Measurements from ENCODE around the gene HGD. TPM values are rescaled to one million over a fixed set of nuclear protein-coding genes. Genes with fewer than 3 reads are reported as not detected.
"Not testable (repeated sequence)": the region's sequence is repeated elsewhere in the genome, so short reads cannot be mapped to it uniquely, and the experiment has no call there.

Gene HGD
- total RNA-seq, 1 donor: under 0.01 TPM

DNA sequence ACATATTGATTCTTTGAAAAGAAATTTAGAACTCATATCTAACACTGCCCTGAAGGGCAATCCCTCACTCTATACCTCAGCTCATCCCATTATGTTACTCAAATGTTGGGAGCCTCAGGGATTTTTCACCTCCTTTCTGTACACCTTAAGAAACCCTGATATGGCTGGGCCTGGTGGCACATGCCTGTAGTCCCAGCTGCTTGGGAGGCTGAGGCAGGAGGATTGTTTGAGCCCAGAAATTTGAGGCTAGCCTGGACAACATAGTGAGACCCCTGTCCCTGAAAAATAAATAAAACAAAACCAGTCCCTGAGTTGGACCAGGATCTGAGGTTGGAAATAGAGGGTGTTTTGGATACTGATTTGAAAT lies 58.3 kb downstream of the HGD start:
- Histone ChIP-seq H3K27me3 (ENCODE audit: insufficient read depth, low read length) (no peaks in the 10 kb centered on the region), H3K4me2 (ENCODE audit: insufficient read depth, low read length) (no peak overlapping the region), H3K79me2 (ENCODE audit: insufficient read depth, low read length) (no peaks in the 10 kb centered on the region), H2AFZ (ENCODE audit: low read length) (no peak overlapping the region), H4K20me1 (ENCODE audit: insufficient read depth, low read length) (no peaks in the 10 kb centered on the region), H3K9me3 (ENCODE audit: low read depth, low read length) (peaks cover 1% of the 10 kb centered on the region), H3K4me3 (ENCODE audit: insufficient read depth, low read length) (no peak overlapping the region), H3K27ac (ENCODE audit: low read depth, low read length) (no peak overlapping the region), H3K36me3 (ENCODE audit: insufficient read depth, low read length) (no peaks in the 10 kb centered on the region), H3K4me1 (ENCODE audit: insufficient read depth, low read length) (no peaks in the 10 kb centered on the region)
- no peak for DNase-seq (ENCODE audit: insufficient read length, low spot score, missing footprints)
- TF ChIP-seq, protein P1, sequence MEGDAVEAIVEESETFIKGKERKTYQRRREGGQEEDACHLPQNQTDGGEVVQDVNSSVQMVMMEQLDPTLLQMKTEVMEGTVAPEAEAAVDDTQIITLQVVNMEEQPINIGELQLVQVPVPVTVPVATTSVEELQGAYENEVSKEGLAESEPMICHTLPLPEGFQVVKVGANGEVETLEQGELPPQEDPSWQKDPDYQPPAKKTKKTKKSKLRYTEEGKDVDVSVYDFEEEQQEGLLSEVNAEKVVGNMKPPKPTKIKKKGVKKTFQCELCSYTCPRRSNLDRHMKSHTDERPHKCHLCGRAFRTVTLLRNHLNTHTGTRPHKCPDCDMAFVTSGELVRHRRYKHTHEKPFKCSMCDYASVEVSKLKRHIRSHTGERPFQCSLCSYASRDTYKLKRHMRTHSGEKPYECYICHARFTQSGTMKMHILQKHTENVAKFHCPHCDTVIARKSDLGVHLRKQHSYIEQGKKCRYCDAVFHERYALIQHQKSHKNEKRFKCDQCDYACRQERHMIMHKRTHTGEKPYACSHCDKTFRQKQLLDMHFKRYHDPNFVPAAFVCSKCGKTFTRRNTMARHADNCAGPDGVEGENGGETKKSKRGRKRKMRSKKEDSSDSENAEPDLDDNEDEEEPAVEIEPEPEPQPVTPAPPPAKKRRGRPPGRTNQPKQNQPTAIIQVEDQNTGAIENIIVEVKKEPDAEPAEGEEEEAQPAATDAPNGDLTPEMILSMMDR (IDR thresholded peaks at IDR 0.05; ENCODE audit: extremely low read depth, low read depth, low read length): no peak

DNA sequence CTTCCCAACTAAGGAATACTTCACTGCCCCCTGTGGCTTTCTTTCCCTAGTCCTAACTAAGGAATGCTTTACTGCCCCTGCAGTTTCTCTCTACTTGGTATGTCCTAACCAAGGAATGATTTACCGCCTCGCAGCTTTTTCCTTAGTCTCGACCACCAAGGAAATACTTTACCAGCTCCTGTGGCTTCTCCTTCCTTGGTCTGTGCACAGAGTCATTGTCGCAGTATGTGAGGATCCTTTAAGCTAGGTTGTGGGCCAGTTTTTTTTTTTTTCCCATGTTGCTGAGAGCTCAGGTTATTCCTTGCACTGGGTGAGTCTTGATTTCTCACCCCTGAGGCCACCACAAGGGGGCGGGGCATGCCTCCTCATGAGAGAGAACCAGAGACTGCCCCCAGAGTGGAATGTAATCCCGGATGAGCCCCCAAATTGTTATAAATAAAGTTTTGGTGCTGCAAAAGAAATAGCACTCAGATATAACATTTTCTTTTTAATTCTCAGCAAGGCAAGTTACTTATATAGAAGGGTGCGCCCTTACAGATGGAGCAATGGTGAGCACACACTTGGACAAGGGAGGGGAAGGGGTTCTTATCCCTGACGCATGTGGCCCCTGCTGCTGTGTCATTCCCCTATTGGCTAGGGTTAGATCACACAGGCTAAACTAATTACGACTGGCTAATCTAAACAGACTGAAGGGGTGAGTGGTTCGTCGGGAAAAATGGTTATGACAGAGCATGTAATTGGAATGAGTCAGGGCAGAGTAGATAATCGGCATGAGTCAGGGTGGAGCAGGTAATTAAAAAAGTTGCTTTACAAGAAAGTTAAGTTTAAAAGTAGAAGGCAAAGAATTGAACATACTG lies 58.9 kb downstream of the HGD start:
- H3K4me2 ChIP-seq (ENCODE audit: insufficient read depth, low read length): no peak overlapping the region
- H4K20me1 ChIP-seq (ENCODE audit: insufficient read depth, low read length): no peaks in the 10 kb centered on the region
- H3K36me3 ChIP-seq (ENCODE audit: insufficient read depth, low read length): no peaks in the 10 kb centered on the region
- H3K4me3 ChIP-seq (ENCODE audit: insufficient read depth, low read length): no peak overlapping the region
- H3K4me1 ChIP-seq (ENCODE audit: insufficient read depth, low read length): no peaks in the 10 kb centered on the region
- H3K27ac ChIP-seq (ENCODE audit: low read depth, low read length): no peak overlapping the region
- no peaks in the 10 kb centered on the region for H3K79me2 ChIP-seq (ENCODE audit: insufficient read depth, low read length)
- DNase-seq (ENCODE audit: insufficient read length, low spot score, missing footprints): no peak
- TF ChIP-seq, protein P1 (IDR thresholded peaks at IDR 0.05; ENCODE audit: extremely low read depth, low read depth, low read length): peak; percentile 21
- no peaks in the 10 kb centered on the region for H3K27me3 ChIP-seq (ENCODE audit: insufficient read depth, low read length)
- H2AFZ ChIP-seq (ENCODE audit: low read length): no peak overlapping the region
- peaks cover 1% of the 10 kb centered on the region for H3K9me3 ChIP-seq (ENCODE audit: low read depth, low read length)

DNA sequence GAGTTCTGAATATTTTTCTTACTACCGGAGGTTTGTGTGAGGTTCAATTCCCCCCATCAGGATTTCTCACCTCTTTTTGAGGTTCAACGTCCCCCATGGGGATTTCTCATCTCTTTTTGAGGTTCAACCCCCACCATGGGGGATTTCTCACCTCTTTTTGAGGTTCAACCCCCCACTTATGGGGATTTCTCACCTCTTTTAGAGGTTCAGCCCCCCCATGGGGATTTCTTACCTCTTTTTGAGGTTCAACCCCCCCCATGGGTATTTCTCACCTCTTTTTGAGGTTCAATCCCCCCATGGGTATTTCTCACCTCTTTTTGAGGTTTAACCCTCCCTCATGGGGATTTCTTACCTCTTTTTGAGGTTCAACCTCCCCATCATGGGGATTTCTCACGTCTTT lies 59.6 kb downstream of the HGD start:
- Histone ChIP-seq H3K79me2 (ENCODE audit: insufficient read depth, low read length) (no peaks in the 10 kb centered on the region), H3K4me3 (ENCODE audit: insufficient read depth, low read length) (no peak overlapping the region), H3K27me3 (ENCODE audit: insufficient read depth, low read length) (no peaks in the 10 kb centered on the region), H2AFZ (ENCODE audit: low read length) (no peak overlapping the region), H3K36me3 (ENCODE audit: insufficient read depth, low read length) (no peaks in the 10 kb centered on the region), H3K27ac (ENCODE audit: low read depth, low read length) (no peak overlapping the region), H3K9me3 (ENCODE audit: low read depth, low read length) (peaks cover 1% of the 10 kb centered on the region), H3K4me1 (ENCODE audit: insufficient read depth, low read length) (no peaks in the 10 kb centered on the region), H4K20me1 (ENCODE audit: insufficient read depth, low read length) (no peaks in the 10 kb centered on the region), H3K4me2 (ENCODE audit: insufficient read depth, low read length) (no peak overlapping the region)
- DNase-seq (ENCODE audit: insufficient read length, low spot score, missing footprints): no peak
- TF ChIP-seq, protein P1 (IDR thresholded peaks at IDR 0.05; ENCODE audit: extremely low read depth, low read depth, low read length): no peak

DNA sequence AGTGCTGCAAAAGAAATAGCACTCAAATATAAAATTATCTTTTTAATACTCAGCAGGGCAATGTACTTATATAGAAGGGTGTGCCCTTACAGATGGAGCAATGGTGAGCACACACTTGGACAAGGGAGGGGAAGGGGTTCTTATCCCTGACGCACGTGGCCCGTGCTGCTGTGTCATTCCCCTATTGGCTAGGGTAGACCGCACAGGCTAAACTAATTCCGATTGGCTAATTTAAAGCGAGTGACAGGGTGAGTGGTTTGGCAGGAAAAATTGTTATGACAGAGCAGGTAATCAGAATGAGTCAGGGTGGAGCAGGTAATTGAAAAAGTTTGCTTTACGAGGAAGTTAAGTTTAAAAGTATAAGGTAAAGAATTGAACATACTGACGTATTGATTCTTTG lies 65.3 kb downstream of the HGD start:
- not testable (repeated sequence) for H2AFZ ChIP-seq (ENCODE audit: low read length)

More for the DNA sequence above, 65.3 kb downstream of the HGD start:
- not testable (repeated sequence) for H3K4me1 ChIP-seq (ENCODE audit: insufficient read depth, low read length); H3K4me3 ChIP-seq (ENCODE audit: insufficient read depth, low read length); H4K20me1 ChIP-seq (ENCODE audit: insufficient read depth, low read length); H3K27me3 ChIP-seq (ENCODE audit: insufficient read depth, low read length); H3K79me2 ChIP-seq (ENCODE audit: insufficient read depth, low read length); H3K4me2 ChIP-seq (ENCODE audit: insufficient read depth, low read length); DNase-seq (ENCODE audit: insufficient read length, low spot score, missing footprints); H3K9me3 ChIP-seq (ENCODE audit: low read depth, low read length); H3K36me3 ChIP-seq (ENCODE audit: insufficient read depth, low read length); H3K27ac ChIP-seq (ENCODE audit: low read depth, low read length)
